CD14-positive monocyte (primary cell): ENCODE measurements around the gene FMR1. TPM values are rescaled to one million over a fixed set of nuclear protein-coding genes. Genes with fewer than 3 reads are reported as not detected.

Experiments
- DNase-seq, 3 donors: peaks; one replicate each; pipeline ENCODE4 v3.0.0-alpha.2; 2011 to 2022
- H2AFZ ChIP-seq: 2 replicates; pipeline ENCODE4 v1.6.0; 2012; ENCODE audit warnings: mild to moderate bottlenecking, low read depth, low read length, inconsistent platforms; ENCODE audit not compliant: insufficient read depth, poor library complexity, severe bottlenecking
- H3K27ac ChIP-seq, 2 donors: 1 replicate in 1 of 2; 2 replicates in 1 of 2; pipeline ENCODE4 v1.5.1; 2012 to 2013; ENCODE audit warnings: low read length in 2 of 2, control low read depth in 1 of 2, inconsistent platforms in 1 of 2, low read depth in 1 of 2, mild to moderate bottlenecking in 1 of 2
- H3K27me3 ChIP-seq, 2 donors: one replicate each; pipeline versions ENCODE4 v1.6.0 to v1.6.1; 2011 to 2013; ENCODE audit warnings: low read length in 2 of 2; ENCODE audit not compliant: control insufficient read depth in 2 of 2, insufficient read depth in 2 of 2
- H3K36me3 ChIP-seq, 2 donors: replicated peaks in 1 of 2; 1 replicate in 1 of 2; 2 replicates in 1 of 2; pipeline versions ENCODE4 v1.5.1 to v1.6.1; 2012 to 2013; ENCODE audit warnings: low read length in 2 of 2, control low read depth in 1 of 2, inconsistent platforms in 1 of 2, mild to moderate bottlenecking in 1 of 2; ENCODE audit not compliant: insufficient read depth in 2 of 2, control insufficient read depth in 1 of 2
- H3K4me1 ChIP-seq, 2 donors: 1 replicate in 1 of 2; 2 replicates in 1 of 2; pipeline versions ENCODE4 v1.5.1 to v1.6.1; 2012 to 2013; ENCODE audit warnings: low read length in 2 of 2, control low read depth in 1 of 2, inconsistent platforms in 1 of 2, mild to moderate bottlenecking in 1 of 2, moderate library complexity in 1 of 2; ENCODE audit not compliant: insufficient read depth in 2 of 2, control insufficient read depth in 1 of 2
- H3K4me2 ChIP-seq: replicated peaks from 2 replicates; pipeline ENCODE3; 2012; ENCODE audit warnings: low read length, moderate library complexity, mild to moderate bottlenecking; ENCODE audit not compliant: poor library complexity, severe bottlenecking; ENCODE audit errors: extremely low read depth
- H3K4me3 ChIP-seq, 3 experiments: fragments of 200-600 bp in 1 of 3; sonication (generic) in 1 of 3; replicated peaks in 1 of 3; 1 replicate in 2 of 3; 2 replicates in 1 of 3; pipeline ENCODE4 v1.5.1; 2011 to 2013; ENCODE audit warnings: low read length in 3 of 3, mild to moderate bottlenecking in 3 of 3, control low read depth in 2 of 3, low read depth in 2 of 3, inconsistent platforms in 1 of 3, moderate library complexity in 1 of 3
- H3K79me2 ChIP-seq: 2 replicates; pipeline ENCODE4 v1.6.0; 2012; ENCODE audit warnings: mild to moderate bottlenecking, control low read depth, inconsistent platforms, low read length, moderate library complexity; ENCODE audit not compliant: insufficient read depth
- H3K9ac ChIP-seq: 2 replicates; pipeline ENCODE4 v1.6.0; 2017; ENCODE audit warnings: low read length, mild to moderate bottlenecking; ENCODE audit not compliant: insufficient read depth, poor library complexity, severe bottlenecking
- H3K9me3 ChIP-seq, 2 donors: replicated peaks in 1 of 2; 1 replicate in 1 of 2; 2 replicates in 1 of 2; pipeline versions ENCODE4 v1.5.1 to v1.6.1; 2012 to 2013; ENCODE audit warnings: low read length in 2 of 2, control low read depth in 1 of 2; ENCODE audit not compliant: control insufficient read depth in 1 of 2, insufficient read depth in 1 of 2
- H4K20me1 ChIP-seq: 2 replicates; pipeline ENCODE4 v1.6.0; 2012; ENCODE audit warnings: mild to moderate bottlenecking, low read length, control low read depth, moderate library complexity; ENCODE audit not compliant: insufficient read depth
- H3K27ac Mint-ChIP-seq, 7 donors: one replicate each; pipeline ENCODE4 v1.8.0; 2020; ENCODE audit warnings: mild to moderate bottlenecking in 7 of 7, mixed read lengths in 7 of 7, moderate library complexity in 6 of 7, inconsistent platforms in 2 of 7
- H3K27me3 Mint-ChIP-seq, 3 donors: one replicate each; pipeline ENCODE4 v1.8.0; 2021 to 2022; ENCODE audit warnings: low read depth in 3 of 3, mild to moderate bottlenecking in 3 of 3, mixed read lengths in 3 of 3, moderate library complexity in 3 of 3, inconsistent platforms in 1 of 3
- H3K36me3 Mint-ChIP-seq, 2 donors: one replicate each; pipeline ENCODE4 v1.8.0; 2020; ENCODE audit warnings: mixed read lengths in 2 of 2, inconsistent platforms in 1 of 2, mild to moderate bottlenecking in 1 of 2
- H3K4me1 Mint-ChIP-seq: one replicate; pipeline ENCODE4 v1.8.0; 2020; ENCODE audit warnings: mild to moderate bottlenecking, mixed read lengths
- H3K4me3 Mint-ChIP-seq, 2 donors: one replicate each; pipeline ENCODE4 v1.8.0; 2020; ENCODE audit warnings: mild to moderate bottlenecking in 2 of 2, mixed read lengths in 2 of 2, moderate library complexity in 1 of 2
- H3K9me3 Mint-ChIP-seq, 7 donors: one replicate each; pipeline ENCODE4 v1.8.0; 2020 to 2022; ENCODE audit warnings: mixed read lengths in 7 of 7, mild to moderate bottlenecking in 6 of 7, moderate library complexity in 6 of 7, inconsistent platforms in 2 of 7
- CTCF ChIP-seq: fragments of 200-600 bp; IDR thresholded peaks from one replicate; pipeline ENCODE4 v1.8.0; 2022; ENCODE audit warnings: antibody characterized with exemption, mild to moderate bottlenecking
- WGBS: methylation state at CpG from one replicate; pipeline ENCODE4 v1.1.5; 2013; ENCODE audit warnings: missing lambda C conversion rate; ENCODE audit not compliant: insufficient coverage; 5-methylcytosine and 5-hydroxymethylcytosine counted together
- intact Hi-C, 2 donors: fragments of 100-400 bp; cut with micrococcal nuclease; formaldehyde crosslinking; loops; one replicate each; pipeline versions ENCODE4 v1.15.0 to v1.15.1; 2023
- polyA plus RNA-seq, 3 donors: library from polyadenylated mRNA; depleted of rRNA in 1 of 3; unstranded in 2 of 3; stranded (reverse) in 1 of 3; fragments of 300-500 nt in 2 of 3; fragments of >200 nt in 1 of 3; fragmentation: Illumina TruSeq in 2 of 3; gene quantifications; 1 replicate in 2 of 3; 2 replicates in 1 of 3; pipeline ENCODE4 v1.2.3, GENCODE V29; 2012 to 2021

Gene FMR1
- polyA plus RNA-seq, 3 donors, result 3.7 to 31.8 (median 5.1) TPM

- Histone ChIP-seq H3K4me2 (no peak overlapping the region), H3K36me3 (peaks cover 36 to 57% of the 10 kb centered on the region in 2 donors), H3K79me2 (no peaks in the 10 kb centered on the region), H3K27ac (no peak overlapping the region), H3K27me3 (no peaks in the 10 kb centered on the region), H3K4me3 (no peak overlapping the region), H2AFZ (no peak overlapping the region), H3K9ac (no peak overlapping the region), H3K4me1 (no peaks in the 10 kb centered on the region), H4K20me1 (no peaks in the 10 kb centered on the region), H3K9me3 (no peaks in the 10 kb centered on the region)
- intact Hi-C loops, result no loop called here
- Mint-ChIP-seq H3K36me3 (peaks cover 45 to 53% of the 10 kb centered on the region in 2 donors), H3K4me1 (no peaks in the 10 kb centered on the region), H3K4me3 (no peak overlapping the region), H3K27me3 (peaks cover 0 to 4% (median 2%) of the 10 kb centered on the region in 3 donors), H3K27ac (no peak overlapping the region), H3K9me3 (no peaks in the 10 kb centered on the region)
- WGBS, result no CpG with 5 or more reads among the region's 7 CpGs
- no peak for TF ChIP-seq CTCF
- no peak for DNase-seq
Observed at GRCh38 chrX:147948531-147948930, 36.8 kb downstream of the FMR1 start.

- no CpG with 5 or more reads among the region's 1 CpG for WGBS
Observed at GRCh38 chrX:147950352-147950751, 38.6 kb downstream of the FMR1 start.

More at GRCh38 chrX:147950352-147950751, 38.6 kb downstream of the FMR1 start:
- H3K9me3 ChIP-seq, result no peaks in the 10 kb centered on the region
- H3K36me3 ChIP-seq, result peaks cover 23 to 39% of the 10 kb centered on the region in 2 donors
- intact Hi-C loops, result no loop called here
- H3K9me3 Mint-ChIP-seq, result no peaks in the 10 kb centered on the region
- no peak overlapping the region for H2AFZ ChIP-seq
- H3K27ac ChIP-seq, result no peak overlapping the region
- no peaks in the 10 kb centered on the region for H3K4me1 ChIP-seq
- no peak overlapping the region for H3K9ac ChIP-seq
- no peaks in the 10 kb centered on the region for H3K4me1 Mint-ChIP-seq
- no peaks in the 10 kb centered on the region for H3K27me3 ChIP-seq
- no peaks in the 10 kb centered on the region for H3K79me2 ChIP-seq
- no peak for TF ChIP-seq CTCF
- DNase-seq, result no peak
- H3K4me3 Mint-ChIP-seq, result no peak overlapping the region
- H3K4me2 ChIP-seq, result no peak overlapping the region
- H4K20me1 ChIP-seq, result no peaks in the 10 kb centered on the region
- no peak overlapping the region for H3K4me3 ChIP-seq
- peaks cover under 1 to 4% (median 2%) of the 10 kb centered on the region in 3 donors for H3K27me3 Mint-ChIP-seq
- peaks cover 27 to 37% of the 10 kb centered on the region in 2 donors for H3K36me3 Mint-ChIP-seq
- no peak overlapping the region for H3K27ac Mint-ChIP-seq
